Suprapubic skin (tissue), 4 donors: ENCODE data around the gene MFSD2A. TPM values are rescaled to one million over a fixed set of nuclear protein-coding genes. Genes with fewer than 3 reads are reported as not detected.
"Not testable (repeated sequence)": the region's sequence is repeated elsewhere in the genome, so short reads cannot be mapped to it uniquely, and the experiment has no call there.

Experiments used
- DNase-seq, 2 donors: peaks; one replicate each; pipeline ENCODE4 v3.0.0-alpha.2; 2019; ENCODE audit warnings: low spot score in 2 of 2
- H3K27ac ChIP-seq: fragments of 200-600 bp; sonication (generic); one replicate; pipeline ENCODE4 v1.5.1; 2019
- H3K27me3 ChIP-seq: fragments of 200-600 bp; sonication (generic); one replicate; pipeline ENCODE4 v1.5.1; 2019
- H3K36me3 ChIP-seq: fragments of 200-600 bp; sonication (generic); one replicate; pipeline ENCODE4 v1.5.1; 2019
- H3K4me1 ChIP-seq: fragments of 200-600 bp; sonication (generic); one replicate; pipeline ENCODE4 v1.5.1; 2019
- H3K4me3 ChIP-seq: fragments of 200-600 bp; sonication (generic); one replicate; pipeline ENCODE4 v1.5.1; 2019; ENCODE audit warnings: mild to moderate bottlenecking
- H3K9me3 ChIP-seq: fragments of 200-600 bp; sonication (generic); one replicate; pipeline ENCODE4 v1.5.1; 2019
- CTCF ChIP-seq, 2 donors: fragments of 200-600 bp in 1 of 2; fragments of 450-650 bp in 1 of 2; sonication (generic) in 1 of 2; IDR thresholded peaks; one replicate each; pipeline ENCODE4 v1.5.1; 2016 to 2019; ENCODE audit warnings: antibody characterized with exemption in 2 of 2, mild to moderate bottlenecking in 1 of 2, moderate library complexity in 1 of 2
- EP300 ChIP-seq: sonication (generic); formaldehyde crosslinking; IDR thresholded peaks from one replicate; pipeline ENCODE4 v1.6.1; 2017; ENCODE audit warnings: antibody characterized with exemption
- POLR2A ChIP-seq, 2 donors: fragments of 450-650 bp; IDR thresholded peaks; one replicate each; pipeline ENCODE4 v1.6.1; 2017; ENCODE audit warnings: antibody characterized with exemption in 2 of 2, mild to moderate bottlenecking in 2 of 2, moderate library complexity in 2 of 2
- POLR2AphosphoS5 ChIP-seq, 3 donors: sonication (generic); formaldehyde crosslinking; IDR thresholded peaks; one replicate each; pipeline ENCODE4 v1.6.1; 2017; ENCODE audit warnings: antibody characterized with exemption in 3 of 3
- WGBS: methylation state at CpG from one replicate; pipeline ENCODE4 v1.1.5; 2018; 5-methylcytosine and 5-hydroxymethylcytosine counted together
- total RNA-seq, 4 donors: library from RNA; depleted of rRNA; stranded (reverse); fragments of >200 nt; gene quantifications; one replicate each; pipeline ENCODE4 v1.1.0, GENCODE V29; 2016

Gene MFSD2A
- total RNA-seq, 4 donors from 2014 or later, result 169 to 416 (median 303) TPM

- Histone ChIP-seq H3K36me3 (peaks cover 4% of the 10 kb centered on the region), H3K27ac (peak overlapping the region; percentile 17), H3K4me1 (peaks cover 54% of the 10 kb centered on the region), H3K9me3 (no peaks in the 10 kb centered on the region), H3K27me3 (no peaks in the 10 kb centered on the region), H3K4me3 (no peak overlapping the region)
- no peak for TF ChIP-seq POLR2AphosphoS5 (IDR thresholded peaks at IDR 0.05)
- no peak for TF ChIP-seq EP300
- TF ChIP-seq CTCF (IDR thresholded peaks at IDR 0.05), result no peak
- TF ChIP-seq POLR2A (IDR thresholded peaks at IDR 0.05), result no peak
- no peak for DNase-seq
- WGBS, result 65% methylated on average over 7 of the region's 7 CpGs
Measured at GRCh38 chr1:39958403-39959200, 3.7 kb downstream of the MFSD2A start.

GRCh38 chr1:39959651-39960333, 4.8 kb downstream of the MFSD2A start:
- H3K27ac ChIP-seq, result peak overlapping the region; percentile 71
- H3K27me3 ChIP-seq, result no peaks in the 10 kb centered on the region
- H3K4me1 ChIP-seq, result peaks cover 44% of the 10 kb centered on the region
- no peaks in the 10 kb centered on the region for H3K9me3 ChIP-seq
- DNase-seq, result no peak
- TF ChIP-seq POLR2A (IDR thresholded peaks at IDR 0.05), result no peak
- no peak for TF ChIP-seq CTCF (IDR thresholded peaks at IDR 0.05)
- no peak for TF ChIP-seq EP300
- TF ChIP-seq POLR2AphosphoS5 (IDR thresholded peaks at IDR 0.05), result no peak
- WGBS, result 67% methylated on average over 8 of the region's 12 CpGs
- H3K36me3 ChIP-seq, result peaks cover 4% of the 10 kb centered on the region
- peak overlapping the region; percentile 6 for H3K4me3 ChIP-seq

GRCh38 chr1:39960431-39960958, 5.5 kb downstream of the MFSD2A start:
- peak in 1 of 2 donors; percentile 72 for DNase-seq
- peak in 1 of 3 donors; percentile 10 for TF ChIP-seq POLR2AphosphoS5 (IDR thresholded peaks at IDR 0.05)
- no peak for TF ChIP-seq EP300
- TF ChIP-seq POLR2A (IDR thresholded peaks at IDR 0.05), result no peak
- no peak for TF ChIP-seq CTCF (IDR thresholded peaks at IDR 0.05)
- peak overlapping the region; percentile 71 for H3K27ac ChIP-seq
- H3K4me3 ChIP-seq, result peak overlapping the region; percentile 6
- WGBS, result 47% methylated on average over 4 of the region's 13 CpGs
- peaks cover 11% of the 10 kb centered on the region for H3K36me3 ChIP-seq
- H3K27me3 ChIP-seq, result no peaks in the 10 kb centered on the region
- H3K9me3 ChIP-seq, result no peaks in the 10 kb centered on the region
- peaks cover 44% of the 10 kb centered on the region for H3K4me1 ChIP-seq

GRCh38 chr1:39962450-39962825, 7.5 kb downstream of the MFSD2A start:
- Histone ChIP-seq H3K4me3 (no peak overlapping the region), H3K9me3 (no peaks in the 10 kb centered on the region), H3K4me1 (peaks cover 39% of the 10 kb centered on the region), H3K36me3 (peaks cover 25% of the 10 kb centered on the region), H3K27me3 (no peaks in the 10 kb centered on the region), H3K27ac (no peak overlapping the region)
- 94% methylated on average over 17 of the region's 17 CpGs for WGBS
- DNase-seq, result no peak
- TF ChIP-seq POLR2A (IDR thresholded peaks at IDR 0.05) (no peak), CTCF (IDR thresholded peaks at IDR 0.05) (no peak), POLR2AphosphoS5 (IDR thresholded peaks at IDR 0.05) (no peak), EP300 (no peak)

GRCh38 chr1:39962964-39963363, 8.0 kb downstream of the MFSD2A start:
- not testable (repeated sequence) for H3K27ac ChIP-seq, DNase-seq, H3K9me3 ChIP-seq, H3K27me3 ChIP-seq, H3K4me3 ChIP-seq
- H3K4me1 ChIP-seq, result peaks cover 39% of the 10 kb centered on the region
- peaks cover 25% of the 10 kb centered on the region for H3K36me3 ChIP-seq
- 95% methylated on average over 9 of the region's 13 CpGs for WGBS
